GM12878 (cell line): ENCODE data around the gene APH1B. TPM values are rescaled to one million over a fixed set of nuclear protein-coding genes. Genes with fewer than 3 reads are reported as not detected.

Experiments used
- ATAC-seq: fragments of 200-7000 bp; cut with Tn5 transposase; 3 replicates; pipeline ENCODE4 v1.9.1; 2020; ENCODE audit warnings: mild to moderate bottlenecking, moderate library complexity
- BruUV-seq: library from RNA; stranded (reverse); fragments of 400-500 nt; replicated peaks from 2 replicates; lab custom pipeline; 2021; lab: Mats Ljungman, UMichigan
- CTCF ChIA-PET: fragments of 300-600 bp; sonication (Branson Sonifier 250); formaldehyde crosslinking; extraction: SDS; loops from one replicate; lab custom pipeline; 2021; ENCODE audit warnings: inconsistent platforms; lab: Yijun Ruan, JAX
- POLR2A ChIA-PET: fragments of 350-600 bp; formaldehyde crosslinking; extraction: SDS; loops from one replicate; lab custom pipeline; 2021; ENCODE audit warnings: inconsistent platforms; lab: Charles Lee
- RAD21 ChIA-PET: fragments of 300-600 bp; sonication (Branson Sonifier 250); formaldehyde crosslinking; loops from one replicate; lab custom pipeline; 2023; ENCODE audit warnings: antibody characterized with exemption; ENCODE audit not compliant: unreplicated experiment; lab: Charles Lee
- SMC1A ChIA-PET: fragments of 300-600 bp; sonication (Branson Sonifier 250); formaldehyde crosslinking; loops from one replicate; lab custom pipeline; 2023; ENCODE audit not compliant: unreplicated experiment, uncharacterized antibody; lab: Charles Lee
- DNase-seq: peaks from one replicate; pipeline ENCODE4 v3.0.0-alpha.2; 2011; ENCODE audit warnings: low read depth, low spot score
- FAIRE-seq: peaks from 3 replicates; lab custom pipeline; 2011; peaks lifted over from hg19 to GRCh38; lab: Jason Lieb, UNC
- H2AFZ ChIP-seq: 2 replicates; pipeline ENCODE4 v1.6.0; 2011; ENCODE audit warnings: low read depth, low read length, control low read depth; ENCODE audit not compliant: control insufficient read depth
- H3K27ac ChIP-seq: 2 replicates; pipeline ENCODE4 v1.5.1; 2011; ENCODE audit warnings: control low read depth; ENCODE audit not compliant: control insufficient read depth, insufficient read depth
- H3K27me3 ChIP-seq, 2 experiments: replicated peaks in 1 of 2; 2 replicates each; pipeline versions ENCODE4 v1.6.0 to v1.6.1; 2011; ENCODE audit warnings: low read length in 1 of 2; ENCODE audit not compliant: control insufficient read depth in 2 of 2, insufficient read depth in 2 of 2
- H3K36me3 ChIP-seq, 2 experiments: 2 replicates each; pipeline ENCODE4 v1.5.1; 2011; ENCODE audit warnings: low read length in 1 of 2; ENCODE audit not compliant: control insufficient read depth in 2 of 2, insufficient read depth in 2 of 2
- H3K4me1 ChIP-seq: 2 replicates; pipeline ENCODE4 v1.6.1; 2011; ENCODE audit warnings: mild to moderate bottlenecking, low read length, moderate library complexity, mixed read lengths; ENCODE audit not compliant: control insufficient read depth, insufficient read depth
- H3K4me2 ChIP-seq: 2 replicates; pipeline ENCODE4 v1.6.0; 2011; ENCODE audit warnings: control low read depth; ENCODE audit not compliant: control insufficient read depth, insufficient read depth
- H3K4me3 ChIP-seq: fragments of 200-600 bp; sonication (generic); 2 replicates; pipeline ENCODE4 v1.5.1; 2016
- H3K79me2 ChIP-seq: 2 replicates; pipeline ENCODE4 v1.6.0; 2011; ENCODE audit warnings: low read length; ENCODE audit not compliant: control insufficient read depth, insufficient read depth
- H3K9ac ChIP-seq: 2 replicates; pipeline ENCODE4 v1.8.0; 2011; ENCODE audit warnings: low read length, control low read depth, mixed read lengths; ENCODE audit not compliant: control insufficient read depth, insufficient read depth
- H3K9me3 ChIP-seq: replicated peaks from 3 replicates; pipeline ENCODE4 v1.5.1; 2011; ENCODE audit warnings: mild to moderate bottlenecking, low read length; ENCODE audit not compliant: control insufficient read depth, insufficient read depth
- H4K20me1 ChIP-seq: 2 replicates; pipeline ENCODE4 v1.6.0; 2011; ENCODE audit not compliant: control insufficient read depth, insufficient read depth
- CREM ChIP-seq: IDR thresholded peaks from 2 replicates; pipeline ENCODE4 v1.6.1; 2014; ENCODE audit warnings: antibody characterized with exemption, low read depth
- GATAD2B ChIP-seq: fragments of 450-650 bp; conservative IDR thresholded peaks from 2 replicates; pipeline ENCODE4 v1.6.1; 2017; ENCODE audit warnings: low read depth, mild to moderate bottlenecking, moderate library complexity
- JUND ChIP-seq: IDR thresholded peaks from 2 replicates; pipeline ENCODE4 v1.6.1; 2012; ENCODE audit warnings: low read depth, mild to moderate bottlenecking, low read length, improper control_type of control experiment, moderate library complexity
- MTA2 ChIP-seq: fragments of 450-650 bp; IDR thresholded peaks from 2 replicates; pipeline ENCODE4 v1.6.1; 2016; ENCODE audit warnings: low read depth, mild to moderate bottlenecking, moderate library complexity
- NR2C1 ChIP-seq: fragments of 450-650 bp; IDR thresholded peaks from 2 replicates; pipeline ENCODE4 v1.6.1; 2017; ENCODE audit warnings: antibody characterized with exemption, mild to moderate bottlenecking, moderate library complexity
- POLR2AphosphoS5 ChIP-seq: IDR thresholded peaks from 2 replicates; pipeline ENCODE4 v1.6.1; 2011; ENCODE audit warnings: mild to moderate bottlenecking, low read length, inconsistent platforms
- SUPT20H ChIP-seq: IDR thresholded peaks from 2 replicates; pipeline ENCODE4 v1.6.1; 2011; ENCODE audit warnings: low read depth, mild to moderate bottlenecking, low read length, moderate library complexity, borderline replicate concordance; ENCODE audit not compliant: control insufficient read depth
- TCF12 ChIP-seq: IDR thresholded peaks from 2 replicates; pipeline ENCODE4 v1.6.1; 2011; ENCODE audit warnings: low read depth, mild to moderate bottlenecking, low read length
- ZNF217 ChIP-seq: fragments of 450-650 bp; IDR thresholded peaks from 2 replicates; pipeline ENCODE4 v1.6.1; 2017; ENCODE audit warnings: antibody characterized with exemption, mild to moderate bottlenecking
- WGBS: methylation state at CpG from one replicate; pipeline ENCODE4 v1.1.6; 2016; ENCODE audit warnings: low lambda C conversion rate; ENCODE audit not compliant: insufficient replicate concordance, insufficient coverage; ENCODE audit errors: missing lambda C conversion rate; 5-methylcytosine and 5-hydroxymethylcytosine counted together
- in situ Hi-C: fragments of 300-500 bp; cut with MboI; formaldehyde crosslinking; loops from 9 replicates; pipeline ENCODE4 v1.14.3; 2018; ENCODE audit warnings: mixed read lengths
- intact Hi-C: fragments of 100-400 bp; cut with micrococcal nuclease; formaldehyde crosslinking; loops from one replicate; pipeline ENCODE4 v1.14.2; 2022; ENCODE audit not compliant: unreplicated experiment
- polyA plus RNA-seq, 11 experiments: library from polyadenylated mRNA; depleted of rRNA in 4 of 11; unstranded in 6 of 11; stranded (reverse) in 5 of 11; fragments of >200 nt; fragmentation: Nextera tagmentation in 4 of 11; fragmentation: Illumina TruSeq in 1 of 11; extraction: Ambion mirVana in 4 of 11; extraction: Trizol in 1 of 11; gene quantifications; 1 replicate in 1 of 11; 2 replicates in 10 of 11; pipeline versions ENCODE4 v1.2.1 to v1.2.3, GENCODE V29; 2011 to 2016; ENCODE audit warnings: inconsistent platforms in 2 of 11, missing spikeins in 2 of 11, low read depth in 1 of 11
- total RNA-seq, 4 experiments: library from RNA; depleted of rRNA in 3 of 4; stranded (reverse); fragments of >200 nt in 3 of 4; fragmentation: Illumina TruSeq in 1 of 4; extraction: Trizol in 1 of 4; gene quantifications; 2 replicates each; pipeline versions ENCODE4 v1.2.1 to v1.2.3, GENCODE V29; 2013 to 2021
- TF ChIP-seq, protein P1 (sequence below): IDR thresholded peaks from 2 replicates; pipeline ENCODE4 v1.6.1; 2011; ENCODE audit warnings: borderline replicate concordance, low read depth, mild to moderate bottlenecking, moderate library complexity, low read length; ENCODE audit not compliant: insufficient read depth, poor library complexity, severe bottlenecking

APH1B gene
- total and polyA plus RNA-seq, 10 of the 15 experiments (the other 5 are each of a cell fraction or from before 2014, with no cell fraction given), result 5.0 to 20.8 (median 11.1) TPM

GRCh38 chr15:63358241-63359029, 81.0 kb downstream of the APH1B start:
- no TSS peak for BruUV-seq
- Histone ChIP-seq H3K9ac (no peak overlapping the region), H3K9me3 (no peaks in the 10 kb centered on the region), H3K36me3 (no peaks in the 10 kb centered on the region), H4K20me1 (no peaks in the 10 kb centered on the region), H3K27me3 (peaks cover 0 to 1% of the 10 kb centered on the region in 2 experiments; a peak in 2 of 4 replicates), H3K4me3 (no peak overlapping the region), H2AFZ (no peak overlapping the region), H3K4me2 (no peak overlapping the region), H3K79me2 (no peaks in the 10 kb centered on the region), H3K27ac (no peak overlapping the region), H3K4me1 (peaks cover 5% of the 10 kb centered on the region; the same call in 1 of the 2 replicates)
- FAIRE-seq (no peak), ATAC-seq (no peak), DNase-seq (no peak)
- TF ChIP-seq GATAD2B (no peak), JUND (no peak), CREM (no peak), TCF12 (no peak), POLR2AphosphoS5 (no peak), SUPT20H (no peak), MTA2 (no peak), NR2C1 (no peak), ZNF217 (no peak)
- TF ChIP-seq, protein P1, sequence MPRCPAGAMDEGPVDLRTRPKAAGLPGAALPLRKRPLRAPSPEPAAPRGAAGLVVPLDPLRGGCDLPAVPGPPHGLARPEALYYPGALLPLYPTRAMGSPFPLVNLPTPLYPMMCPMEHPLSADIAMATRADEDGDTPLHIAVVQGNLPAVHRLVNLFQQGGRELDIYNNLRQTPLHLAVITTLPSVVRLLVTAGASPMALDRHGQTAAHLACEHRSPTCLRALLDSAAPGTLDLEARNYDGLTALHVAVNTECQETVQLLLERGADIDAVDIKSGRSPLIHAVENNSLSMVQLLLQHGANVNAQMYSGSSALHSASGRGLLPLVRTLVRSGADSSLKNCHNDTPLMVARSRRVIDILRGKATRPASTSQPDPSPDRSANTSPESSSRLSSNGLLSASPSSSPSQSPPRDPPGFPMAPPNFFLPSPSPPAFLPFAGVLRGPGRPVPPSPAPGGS, result no peak
- intact Hi-C loops, result no loop called here
- ChIA-PET CTCF (interaction anchor here (0.6 to 1.3 kb wide), 2 partner anchors 21 to 251 kb away, joined by 3 read pairs; no protein-coding TSS in a partner anchor), RAD21 (no interaction called here), SMC1A (interaction anchor here (1.2 kb wide), 2 partner anchors 16 to 67 kb away, joined by 3 to 4 read pairs; no protein-coding TSS in a partner anchor), POLR2A (no interaction called here)
- in situ Hi-C loops, result no loop called here
- 47% methylated on average over 15 of the region's 15 CpGs for WGBS

Other genes with a start within 250 kb of the APH1B start
- 0.96 and 1.7 TPM in 2 replicates for gene TPM1, start 234.9 kb upstream of the APH1B start, total RNA-seq (2014; rRNA removed)
- gene TPM1, start 234.9 kb upstream of the APH1B start, total RNA-seq (2014; rRNA removed; fragmentation: Illumina TruSeq; extraction: Trizol), result 2.4 and 2.5 TPM in 2 replicates
- 2.2 and 2.3 TPM in 2 replicates for gene TPM1, start 234.9 kb upstream of the APH1B start, total RNA-seq (2021)
- 9.7 and 10.0 TPM in 2 replicates for gene TPM1, start 234.9 kb upstream of the APH1B start, polyA plus RNA-seq (2011; rRNA removed)
- 2.7 and 3.9 TPM in 2 replicates for gene TPM1, start 234.9 kb upstream of the APH1B start, polyA plus RNA-seq (2014; fragmentation: Illumina TruSeq; extraction: Trizol)
- gene TPM1, start 234.9 kb upstream of the APH1B start, polyA plus RNA-seq (2014; fragmentation: Nextera tagmentation; extraction: Ambion mirVana), result under 1 TPM; 0.43 to 0.88 TPM
- gene TPM1, start 234.9 kb upstream of the APH1B start, polyA plus RNA-seq (2014; rRNA removed), result 2.3 and 2.5 TPM in 2 replicates
- 1 to 10 TPM; 4.1 to 6.3 TPM for gene TPM1, start 234.9 kb upstream of the APH1B start, polyA plus RNA-seq (2016; fragmentation: Nextera tagmentation; extraction: Ambion mirVana)
- gene LACTB, start 155.7 kb upstream of the APH1B start, total RNA-seq (2014; rRNA removed), result 13.1 and 13.4 TPM in 2 replicates
- gene LACTB, start 155.7 kb upstream of the APH1B start, total RNA-seq (2014; rRNA removed; fragmentation: Illumina TruSeq; extraction: Trizol), result 28.4 and 28.5 TPM in 2 replicates
- gene LACTB, start 155.7 kb upstream of the APH1B start, total RNA-seq (2021), result 16.2 and 20.0 TPM in 2 replicates
- 35.3 and 52.7 TPM in 2 replicates for gene LACTB, start 155.7 kb upstream of the APH1B start, polyA plus RNA-seq (2011; rRNA removed)
- gene LACTB, start 155.7 kb upstream of the APH1B start, polyA plus RNA-seq (2014; fragmentation: Illumina TruSeq; extraction: Trizol), result 30.1 and 62.8 TPM in 2 replicates
- gene LACTB, start 155.7 kb upstream of the APH1B start, polyA plus RNA-seq (2014; fragmentation: Nextera tagmentation; extraction: Ambion mirVana), result 10 to 100 TPM in 1 of 2 experiments, 1 to 10 TPM in 1; 5.0 to 12.0 TPM
- 13.2 and 20.1 TPM in 2 replicates for gene LACTB, start 155.7 kb upstream of the APH1B start, polyA plus RNA-seq (2014; rRNA removed)
- 10 to 100 TPM; 14.6 to 17.0 TPM for gene LACTB, start 155.7 kb upstream of the APH1B start, polyA plus RNA-seq (2016; fragmentation: Nextera tagmentation; extraction: Ambion mirVana)
- gene RPS27L, start 120.1 kb upstream of the APH1B start, total RNA-seq (2014; rRNA removed), result 141 and 166 TPM in 2 replicates
- gene RPS27L, start 120.1 kb upstream of the APH1B start, total RNA-seq (2014; rRNA removed; fragmentation: Illumina TruSeq; extraction: Trizol), result 169 and 170 TPM in 2 replicates
- gene RPS27L, start 120.1 kb upstream of the APH1B start, total RNA-seq (2021), result 144 and 145 TPM in 2 replicates
- 265 and 363 TPM in 2 replicates for gene RPS27L, start 120.1 kb upstream of the APH1B start, polyA plus RNA-seq (2011; rRNA removed)
- 133 and 151 TPM in 2 replicates for gene RPS27L, start 120.1 kb upstream of the APH1B start, polyA plus RNA-seq (2014; fragmentation: Illumina TruSeq; extraction: Trizol)
- 100 to 1,000 TPM; 468 to 596 TPM for gene RPS27L, start 120.1 kb upstream of the APH1B start, polyA plus RNA-seq (2014; fragmentation: Nextera tagmentation; extraction: Ambion mirVana)
- gene RPS27L, start 120.1 kb upstream of the APH1B start, polyA plus RNA-seq (2014; rRNA removed), result 157 and 175 TPM in 2 replicates
- gene RPS27L, start 120.1 kb upstream of the APH1B start, polyA plus RNA-seq (2016; fragmentation: Nextera tagmentation; extraction: Ambion mirVana), result 100 to 1,000 TPM; 968 to 970 TPM
- gene RAB8B, start 88.0 kb upstream of the APH1B start, total RNA-seq (2014; rRNA removed), result 52.0 and 71.2 TPM in 2 replicates
- 98.5 and 104 TPM in 2 replicates for gene RAB8B, start 88.0 kb upstream of the APH1B start, total RNA-seq (2014; rRNA removed; fragmentation: Illumina TruSeq; extraction: Trizol)
- 71.7 and 73.1 TPM in 2 replicates for gene RAB8B, start 88.0 kb upstream of the APH1B start, total RNA-seq (2021)
- gene RAB8B, start 88.0 kb upstream of the APH1B start, polyA plus RNA-seq (2011; rRNA removed), result 76.0 and 120 TPM in 2 replicates
- 76.4 and 123 TPM in 2 replicates for gene RAB8B, start 88.0 kb upstream of the APH1B start, polyA plus RNA-seq (2014; fragmentation: Illumina TruSeq; extraction: Trizol)
- 10 to 100 TPM; 17.8 to 26.0 TPM for gene RAB8B, start 88.0 kb upstream of the APH1B start, polyA plus RNA-seq (2014; fragmentation: Nextera tagmentation; extraction: Ambion mirVana)
- 49.0 and 53.4 TPM in 2 replicates for gene RAB8B, start 88.0 kb upstream of the APH1B start, polyA plus RNA-seq (2014; rRNA removed)
- 10 to 100 TPM; 64.0 to 66.3 TPM for gene RAB8B, start 88.0 kb upstream of the APH1B start, polyA plus RNA-seq (2016; fragmentation: Nextera tagmentation; extraction: Ambion mirVana)
- gene CA12, start 104.2 kb downstream of the APH1B start, total RNA-seq (2014; rRNA removed), result 0.11 TPM in 1 of 2 replicates, not detected in the other
- not detected in 2 replicates for gene CA12, start 104.2 kb downstream of the APH1B start, total RNA-seq (2014; rRNA removed; fragmentation: Illumina TruSeq; extraction: Trizol)
- gene CA12, start 104.2 kb downstream of the APH1B start, total RNA-seq (2021), result 0.10 and 0.11 TPM in 2 replicates
- 0.03 TPM in 1 of 2 replicates, not detected in the other for gene CA12, start 104.2 kb downstream of the APH1B start, polyA plus RNA-seq (2011; rRNA removed)
- gene CA12, start 104.2 kb downstream of the APH1B start, polyA plus RNA-seq (2014; fragmentation: Illumina TruSeq; extraction: Trizol), result not detected in 2 replicates
- not detected for gene CA12, start 104.2 kb downstream of the APH1B start, polyA plus RNA-seq (2014; fragmentation: Nextera tagmentation; extraction: Ambion mirVana)
- gene CA12, start 104.2 kb downstream of the APH1B start, polyA plus RNA-seq (2014; rRNA removed), result not detected in 2 replicates
- gene CA12, start 104.2 kb downstream of the APH1B start, polyA plus RNA-seq (2016; fragmentation: Nextera tagmentation; extraction: Ambion mirVana), result not detected
- gene USP3, start 227.0 kb downstream of the APH1B start, total RNA-seq (2014; rRNA removed), result 47.1 and 49.8 TPM in 2 replicates
- gene USP3, start 227.0 kb downstream of the APH1B start, total RNA-seq (2014; rRNA removed; fragmentation: Illumina TruSeq; extraction: Trizol), result 58.8 and 61.3 TPM in 2 replicates
- gene USP3, start 227.0 kb downstream of the APH1B start, total RNA-seq (2021), result 64.5 and 65.1 TPM in 2 replicates
- gene USP3, start 227.0 kb downstream of the APH1B start, polyA plus RNA-seq (2011; rRNA removed), result 50.3 and 54.0 TPM in 2 replicates
- 52.6 and 58.7 TPM in 2 replicates for gene USP3, start 227.0 kb downstream of the APH1B start, polyA plus RNA-seq (2014; fragmentation: Illumina TruSeq; extraction: Trizol)
- 10 to 100 TPM; 23.8 to 45.7 TPM for gene USP3, start 227.0 kb downstream of the APH1B start, polyA plus RNA-seq (2014; fragmentation: Nextera tagmentation; extraction: Ambion mirVana)
- gene USP3, start 227.0 kb downstream of the APH1B start, polyA plus RNA-seq (2014; rRNA removed), result 30.1 and 31.9 TPM in 2 replicates
- gene USP3, start 227.0 kb downstream of the APH1B start, polyA plus RNA-seq (2016; fragmentation: Nextera tagmentation; extraction: Ambion mirVana), result 10 to 100 TPM; 48.0 to 54.0 TPM